Measurements from ENCODE around the gene CIRBP.

CIRBP gene

DNA sequence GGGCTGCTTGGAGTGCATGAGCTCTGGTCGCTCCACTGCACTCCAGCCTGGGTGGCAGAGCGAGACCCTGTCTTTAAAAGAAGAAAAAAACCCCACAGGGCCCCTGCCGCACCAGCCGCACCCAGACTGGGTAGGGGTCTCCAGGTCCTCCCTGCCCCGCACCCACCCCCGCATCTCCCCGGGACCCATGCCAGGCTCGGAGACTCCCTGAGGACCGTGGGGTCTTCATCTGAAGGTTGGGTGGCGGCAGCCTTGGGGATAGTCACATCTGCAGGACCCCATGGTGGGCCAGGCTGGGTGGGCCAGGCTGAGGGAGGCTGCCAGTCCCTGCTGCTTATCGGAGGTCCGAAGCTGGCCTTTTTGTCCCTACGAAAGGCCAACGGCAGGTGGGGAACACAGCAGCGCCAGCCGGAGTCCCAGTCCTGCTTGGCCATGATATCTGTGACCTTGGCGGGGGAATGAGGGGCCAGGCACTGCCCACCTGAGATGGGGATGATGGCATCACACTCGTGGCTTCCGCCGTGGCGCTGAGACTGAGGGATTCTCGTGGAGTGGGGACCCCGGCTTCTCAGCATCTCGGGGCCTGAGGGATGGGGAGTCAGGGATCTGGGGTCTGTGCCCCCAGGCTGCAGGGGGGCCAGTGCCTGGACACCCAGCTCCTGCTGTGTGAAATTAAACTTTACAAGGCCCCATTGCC is 27.6 kb downstream of the CIRBP start:
- TF ChIP-seq, protein P1, sequence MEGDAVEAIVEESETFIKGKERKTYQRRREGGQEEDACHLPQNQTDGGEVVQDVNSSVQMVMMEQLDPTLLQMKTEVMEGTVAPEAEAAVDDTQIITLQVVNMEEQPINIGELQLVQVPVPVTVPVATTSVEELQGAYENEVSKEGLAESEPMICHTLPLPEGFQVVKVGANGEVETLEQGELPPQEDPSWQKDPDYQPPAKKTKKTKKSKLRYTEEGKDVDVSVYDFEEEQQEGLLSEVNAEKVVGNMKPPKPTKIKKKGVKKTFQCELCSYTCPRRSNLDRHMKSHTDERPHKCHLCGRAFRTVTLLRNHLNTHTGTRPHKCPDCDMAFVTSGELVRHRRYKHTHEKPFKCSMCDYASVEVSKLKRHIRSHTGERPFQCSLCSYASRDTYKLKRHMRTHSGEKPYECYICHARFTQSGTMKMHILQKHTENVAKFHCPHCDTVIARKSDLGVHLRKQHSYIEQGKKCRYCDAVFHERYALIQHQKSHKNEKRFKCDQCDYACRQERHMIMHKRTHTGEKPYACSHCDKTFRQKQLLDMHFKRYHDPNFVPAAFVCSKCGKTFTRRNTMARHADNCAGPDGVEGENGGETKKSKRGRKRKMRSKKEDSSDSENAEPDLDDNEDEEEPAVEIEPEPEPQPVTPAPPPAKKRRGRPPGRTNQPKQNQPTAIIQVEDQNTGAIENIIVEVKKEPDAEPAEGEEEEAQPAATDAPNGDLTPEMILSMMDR (conservative IDR thresholded peaks at IDR 0.05; ENCODE audit: low read depth, low read length), result no peak
- H2AFZ ChIP-seq (ENCODE audit: low read depth), result no peak overlapping the region
- no peaks in the 10 kb centered on the region for H4K20me1 ChIP-seq (ENCODE audit: insufficient read depth)
- peaks cover 17% of the 10 kb centered on the region for H3K4me1 ChIP-seq (ENCODE audit: low read depth, poor library complexity, severe bottlenecking)
- H3K36me3 ChIP-seq (ENCODE audit: insufficient read depth), result no peaks in the 10 kb centered on the region
- H3K4me3 ChIP-seq (IDR thresholded peaks at IDR 0.05; ENCODE audit: insufficient read depth, low read depth, low read length), result no peak overlapping the region
- H3K79me2 ChIP-seq (ENCODE audit: insufficient read depth, low read depth), result no peaks in the 10 kb centered on the region
- H3K4me2 ChIP-seq, result no peak overlapping the region
- no peak overlapping the region for H3K9ac ChIP-seq
- H3K27ac ChIP-seq, result no peak overlapping the region
- peaks cover 88% of the 10 kb centered on the region for H3K27me3 ChIP-seq (ENCODE audit: insufficient read depth, low read depth)

DNA sequence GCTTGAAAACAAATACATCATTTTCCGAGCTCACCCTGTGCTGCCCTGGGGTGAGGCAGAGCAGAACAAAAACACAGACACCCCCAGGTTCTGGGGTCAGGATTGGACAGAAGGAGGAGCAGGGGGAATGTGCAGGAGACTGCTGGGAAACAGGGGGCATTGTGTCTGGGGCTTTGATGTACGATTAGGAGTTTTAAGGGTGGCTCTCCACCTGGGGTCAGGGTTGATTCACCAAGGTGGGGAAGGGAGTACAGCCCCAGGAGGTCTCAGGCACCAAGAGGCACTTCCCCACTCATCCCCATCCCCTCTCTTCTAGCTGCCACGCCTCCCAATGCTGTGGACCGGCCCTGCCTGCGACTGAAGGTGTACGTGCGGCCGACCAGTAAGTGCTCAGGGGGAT is 29.1 kb downstream of the CIRBP start:
- Histone ChIP-seq H3K9ac (no peak overlapping the region), H4K20me1 (ENCODE audit: insufficient read depth) (no peaks in the 10 kb centered on the region), H3K4me3 (IDR thresholded peaks at IDR 0.05; ENCODE audit: insufficient read depth, low read depth, low read length) (no peak overlapping the region), H2AFZ (ENCODE audit: low read depth) (no peak overlapping the region), H3K79me2 (ENCODE audit: insufficient read depth, low read depth) (no peaks in the 10 kb centered on the region), H3K27ac (no peak overlapping the region), H3K27me3 (ENCODE audit: insufficient read depth, low read depth) (peaks cover 85% of the 10 kb centered on the region), H3K4me2 (no peak overlapping the region), H3K36me3 (ENCODE audit: insufficient read depth) (no peaks in the 10 kb centered on the region), H3K4me1 (ENCODE audit: low read depth, poor library complexity, severe bottlenecking) (peaks cover 9% of the 10 kb centered on the region)
- TF ChIP-seq, protein P1 (conservative IDR thresholded peaks at IDR 0.05; ENCODE audit: low read depth, low read length), result no peak

DNA sequence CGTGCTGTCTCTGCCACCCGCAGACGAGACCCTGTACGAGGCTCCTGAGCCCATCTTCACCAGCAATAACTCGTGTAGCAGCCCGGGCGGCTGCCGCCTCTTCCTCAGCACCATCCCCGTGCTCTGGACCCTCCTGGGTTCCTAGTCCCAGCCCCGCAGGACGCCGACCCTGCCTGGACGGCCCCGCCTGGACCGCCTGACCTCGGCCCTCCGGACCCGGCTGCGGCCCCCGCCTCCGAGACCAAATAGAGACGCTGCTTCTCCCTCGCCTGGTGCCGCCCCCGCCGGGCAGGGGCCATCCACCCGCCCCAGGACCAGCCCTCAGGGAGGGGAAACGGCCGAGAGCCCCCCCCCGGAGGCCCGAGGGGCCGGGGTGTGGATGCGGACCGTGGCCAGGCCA is 30.7 kb downstream of the CIRBP start:
- Histone ChIP-seq H3K4me2 (no peak overlapping the region), H3K79me2 (ENCODE audit: insufficient read depth, low read depth) (no peaks in the 10 kb centered on the region), H3K4me3 (IDR thresholded peaks at IDR 0.05; ENCODE audit: insufficient read depth, low read depth, low read length) (no peak overlapping the region), H3K27ac (no peak overlapping the region), H4K20me1 (ENCODE audit: insufficient read depth) (no peaks in the 10 kb centered on the region), H2AFZ (ENCODE audit: low read depth) (no peak overlapping the region), H3K4me1 (ENCODE audit: low read depth, poor library complexity, severe bottlenecking) (peaks cover 18% of the 10 kb centered on the region), H3K9ac (no peak overlapping the region), H3K36me3 (ENCODE audit: insufficient read depth) (no peaks in the 10 kb centered on the region), H3K27me3 (ENCODE audit: insufficient read depth, low read depth) (peaks cover 76% of the 10 kb centered on the region)
- TF ChIP-seq, protein P1 (conservative IDR thresholded peaks at IDR 0.05; ENCODE audit: low read depth, low read length), result no peak

GRCh38 chr19:1300744-1301490 is 31.8 kb downstream of the CIRBP start:
- TF ChIP-seq, protein P1 (conservative IDR thresholded peaks at IDR 0.05; ENCODE audit: low read depth, low read length), result no peak
- H3K4me3 ChIP-seq (IDR thresholded peaks at IDR 0.05; ENCODE audit: insufficient read depth, low read depth, low read length), result no peak overlapping the region
- H3K27ac ChIP-seq, result no peak overlapping the region
- no peaks in the 10 kb centered on the region for H4K20me1 ChIP-seq (ENCODE audit: insufficient read depth)
- peaks cover 73% of the 10 kb centered on the region for H3K27me3 ChIP-seq (ENCODE audit: insufficient read depth, low read depth)
- no peaks in the 10 kb centered on the region for H3K79me2 ChIP-seq (ENCODE audit: insufficient read depth, low read depth)
- no peak overlapping the region for H2AFZ ChIP-seq (ENCODE audit: low read depth)
- peaks cover 18% of the 10 kb centered on the region for H3K4me1 ChIP-seq (ENCODE audit: low read depth, poor library complexity, severe bottlenecking)
- H3K36me3 ChIP-seq (ENCODE audit: insufficient read depth), result no peaks in the 10 kb centered on the region
- no peak overlapping the region for H3K4me2 ChIP-seq
- H3K9ac ChIP-seq, result no peak overlapping the region

All from KMS-11 (cell line).